Activated B cell treated with CpG ODN at 0.5 μM for 24 hours (primary cell): ENCODE data around the gene NKX6-2. TPM values are rescaled to one million over a fixed set of nuclear protein-coding genes. Genes with fewer than 3 reads are reported as not detected.

Experiments
- ATAC-seq: fragments of 200-7000 bp; cut with Tn5 transposase; one replicate; pipeline ENCODE4 v1.10.0; 2021; ENCODE audit warnings: low read depth, mild to moderate bottlenecking, moderate library complexity
- CTCF ChIA-PET: fragments of 350-600 bp; sonication (Branson Sonifier 250); formaldehyde crosslinking; loops from one replicate; lab custom pipeline; 2021; ENCODE audit warnings: antibody characterized with exemption; lab: Charles Lee
- POLR2A ChIA-PET: fragments of 350-600 bp; sonication (Branson Sonifier 250); formaldehyde crosslinking; loops from one replicate; lab custom pipeline; 2021; ENCODE audit warnings: antibody characterized with exemption; lab: Charles Lee
- DNase-seq: peaks from one replicate; pipeline ENCODE4 v3.0.0; 2022
- H3K27ac Mint-ChIP-seq: one replicate; pipeline ENCODE4 v1.8.0; 2020; ENCODE audit warnings: mixed read lengths
- H3K27me3 Mint-ChIP-seq: one replicate; pipeline ENCODE4 v1.8.0; 2021; ENCODE audit warnings: mixed read lengths
- H3K36me3 Mint-ChIP-seq: one replicate; pipeline ENCODE4 v1.8.0; 2021; ENCODE audit warnings: low read depth, mixed read lengths
- H3K4me1 Mint-ChIP-seq: one replicate; pipeline ENCODE4 v1.8.0; 2021; ENCODE audit warnings: mixed read lengths
- H3K4me3 Mint-ChIP-seq: one replicate; pipeline ENCODE4 v1.8.0; 2020; ENCODE audit warnings: mild to moderate bottlenecking, mixed read lengths
- H3K9me3 Mint-ChIP-seq: one replicate; pipeline ENCODE4 v1.8.0; 2020; ENCODE audit warnings: mixed read lengths
- CTCF ChIP-seq: fragments of 200-600 bp; IDR thresholded peaks from one replicate; pipeline ENCODE4 v1.8.0; 2022; ENCODE audit warnings: antibody characterized with exemption, mild to moderate bottlenecking
- intact Hi-C: fragments of 100-400 bp; cut with micrococcal nuclease; formaldehyde crosslinking; loops from one replicate; pipeline ENCODE4 v1.15.1; 2024
- total RNA-seq: library from RNA; stranded (reverse); gene quantifications from 2 replicates; pipeline ENCODE4 v1.2.3, GENCODE V29; 2022

NKX6-2 gene
- total RNA-seq, 1 donor from 2014 or later, result not detected

GRCh38 chr10:132733926-132734325 lies 52.0 kb downstream of the NKX6-2 start:
- Mint-ChIP-seq H3K27me3 (no peaks in the 10 kb centered on the region), H3K36me3 (peaks cover 33% of the 10 kb centered on the region), H3K4me3 (no peak overlapping the region), H3K27ac (no peak overlapping the region), H3K9me3 (no peaks in the 10 kb centered on the region), H3K4me1 (no peaks in the 10 kb centered on the region)
- no peak for ATAC-seq
- TF ChIP-seq CTCF, result no peak
- DNase-seq, result no peak
- intact Hi-C loops, result no loop called here
- ChIA-PET CTCF (no interaction called here), POLR2A (no interaction called here)

Other genes starting within 250 kb of the NKX6-2 start
- gene INPP5A, start 248.4 kb downstream of the NKX6-2 start, total RNA-seq, result 20.5 and 24.9 TPM in 2 replicates
- gene CFAP46, start 156.4 kb upstream of the NKX6-2 start, total RNA-seq, result 1.6 and 3.7 TPM in 2 replicates